Retinal pigment epithelial cell (primary cell): ENCODE results near the gene PLPP7.

Experiments used
- DNase-seq: peaks from one replicate; pipeline ENCODE4 v3.0.0-alpha.2; 2010; ENCODE audit warnings: low read depth
- H3K4me3 ChIP-seq: 2 replicates; pipeline ENCODE4 v1.5.1; 2011; ENCODE audit warnings: mild to moderate bottlenecking, low read length, control low read depth, moderate library complexity
- CTCF ChIP-seq: conservative IDR thresholded peaks from 2 replicates; pipeline ENCODE4 v1.5.1; 2011; ENCODE audit warnings: low read depth, low read length, control low read depth, inconsistent platforms

The PLPP7 gene

GRCh38 chr9:131318231-131319085 lies 28.9 kb downstream of the PLPP7 start:
- DNase-seq: no peak
- no peak overlapping the region for H3K4me3 ChIP-seq
- TF ChIP-seq CTCF: no peak

- H3K4me3 ChIP-seq: no peak overlapping the region
- DNase-seq: no peak
- no peak for TF ChIP-seq CTCF
Observed at GRCh38 chr9:131319486-131319885, 30.0 kb downstream of the PLPP7 start.

- no peak overlapping the region for H3K4me3 ChIP-seq
- DNase-seq: no peak
- TF ChIP-seq CTCF: no peak
Observed at GRCh38 chr9:131320031-131320685, 30.6 kb downstream of the PLPP7 start.

- no peak for TF ChIP-seq CTCF
- no peak for DNase-seq
- H3K4me3 ChIP-seq: no peak overlapping the region
Observed at GRCh38 chr9:131323629-131324028, 34.1 kb downstream of the PLPP7 start.

GRCh38 chr9:131324736-131325679 lies 35.5 kb downstream of the PLPP7 start:
- no peak for TF ChIP-seq CTCF
- no peak for DNase-seq
- no peak overlapping the region for H3K4me3 ChIP-seq

- no peak for DNase-seq
- no peak overlapping the region for H3K4me3 ChIP-seq
- no peak for TF ChIP-seq CTCF
Observed at GRCh38 chr9:131329241-131329641, 39.7 kb downstream of the PLPP7 start.
